Endothelial cell of umbilical vein (primary cell): ENCODE results near the gene MUC4. TPM values are rescaled to one million over a fixed set of nuclear protein-coding genes. Genes with fewer than 3 reads are reported as not detected.

Experiments used
- BruUV-seq: library from RNA; stranded (reverse); fragments of 400-500 nt; replicated peaks from 2 replicates; lab custom pipeline; 2021; lab: Mats Ljungman, UMichigan
- CTCF ChIA-PET: fragments of 300-600, 350-600 bp; sonication (Branson Sonifier 250); formaldehyde crosslinking; loops from one replicate; lab custom pipeline; 2021; ENCODE audit warnings: antibody characterized with exemption, inconsistent platforms; lab: Charles Lee
- POLR2A ChIA-PET: fragments of 300-600, 350-600 bp; sonication (Branson Sonifier 250); formaldehyde crosslinking; loops from one replicate; lab custom pipeline; 2021; ENCODE audit warnings: antibody characterized with exemption, inconsistent platforms; lab: Charles Lee
- DNase-seq: peaks from one replicate; pipeline ENCODE4 v3.0.0-alpha.2; 2011; ENCODE audit warnings: low read depth, low spot score
- FAIRE-seq: peaks from 2 replicates; lab custom pipeline; 2011; peaks lifted over from hg19 to GRCh38; lab: Jason Lieb, UNC
- H2AFZ ChIP-seq: 2 replicates; pipeline ENCODE4 v1.6.0; 2012; ENCODE audit warnings: low read depth, low read length, control low read depth, inconsistent platforms
- H3K27ac ChIP-seq: 2 replicates; pipeline ENCODE4 v1.5.1; 2011; ENCODE audit warnings: low read depth, mild to moderate bottlenecking, control low read depth, low read length, moderate library complexity; ENCODE audit not compliant: insufficient read depth
- H3K27me3 ChIP-seq, 2 experiments: 2 replicates each; pipeline versions ENCODE4 v1.6.0 to v1.6.1; 2011; ENCODE audit warnings: low read length in 2 of 2, mixed read lengths in 1 of 2; ENCODE audit not compliant: control insufficient read depth in 2 of 2, insufficient read depth in 2 of 2
- H3K36me3 ChIP-seq, 2 experiments: 2 replicates in 1 of 2; 3 replicates in 1 of 2; pipeline ENCODE4 v1.5.1; 2011; ENCODE audit warnings: low read length in 2 of 2, mild to moderate bottlenecking in 1 of 2, moderate library complexity in 1 of 2; ENCODE audit not compliant: control insufficient read depth in 2 of 2, insufficient read depth in 2 of 2; ENCODE audit errors: extremely low read depth in 1 of 2
- H3K4me1 ChIP-seq: 3 replicates; pipeline ENCODE4 v1.5.1; 2011; ENCODE audit warnings: mild to moderate bottlenecking, low read length; ENCODE audit not compliant: control insufficient read depth, insufficient read depth; ENCODE audit errors: extremely low read depth
- H3K4me2 ChIP-seq: 2 replicates; pipeline ENCODE4 v1.6.1; 2011; ENCODE audit warnings: low read length, control low read depth, mixed read lengths; ENCODE audit not compliant: insufficient read depth
- H3K4me3 ChIP-seq, 3 experiments: fragments of 200-600 bp in 1 of 3; sonication (generic), shearing (Covaris generic) in 1 of 3; replicated peaks in 1 of 3; 2 replicates each; pipeline ENCODE4 v1.5.1; 2011 to 2016; ENCODE audit warnings: control low read depth in 3 of 3, low read length in 3 of 3, mild to moderate bottlenecking in 2 of 3, inconsistent platforms in 1 of 3, low read depth in 1 of 3, moderate library complexity in 1 of 3; ENCODE audit not compliant: insufficient read depth in 1 of 3
- H3K79me2 ChIP-seq: 2 replicates; pipeline ENCODE4 v1.6.0; 2012; ENCODE audit warnings: low read length, inconsistent platforms; ENCODE audit not compliant: control insufficient read depth, insufficient read depth
- H3K9ac ChIP-seq: replicated peaks from 2 replicates; pipeline ENCODE3; 2011; ENCODE audit warnings: low read length, control low read depth; ENCODE audit not compliant: insufficient read depth; ENCODE audit errors: extremely low read depth
- H3K9me1 ChIP-seq: replicated peaks from 3 replicates; pipeline ENCODE4 v1.6.0; 2011; ENCODE audit warnings: mild to moderate bottlenecking, low read length; ENCODE audit not compliant: control insufficient read depth, insufficient read depth; ENCODE audit errors: extremely low read depth
- H3K9me3 ChIP-seq: replicated peaks from 2 replicates; pipeline ENCODE4 v1.5.1; 2012; ENCODE audit warnings: low read length, inconsistent platforms; ENCODE audit not compliant: control insufficient read depth, insufficient read depth
- H4K20me1 ChIP-seq: replicated peaks from 2 replicates; pipeline ENCODE3; 2011; ENCODE audit warnings: mild to moderate bottlenecking, low read length; ENCODE audit not compliant: control insufficient read depth, insufficient read depth; ENCODE audit errors: extremely low read depth
- EZH2 ChIP-seq: IDR thresholded peaks from 2 replicates; pipeline ENCODE4 v1.6.1; 2012; ENCODE audit warnings: borderline replicate concordance, low read depth, mild to moderate bottlenecking, moderate library complexity, low read length, inconsistent platforms; ENCODE audit not compliant: severe bottlenecking
- FOS ChIP-seq: IDR thresholded peaks from 2 replicates; pipeline ENCODE4 v1.6.1; 2011; ENCODE audit warnings: mild to moderate bottlenecking, low read length, moderate library complexity, borderline replicate concordance; ENCODE audit not compliant: insufficient read depth
- GATA2 ChIP-seq: IDR thresholded peaks from 2 replicates; pipeline ENCODE4 v1.7.0; 2011; ENCODE audit warnings: low read depth, mild to moderate bottlenecking, moderate library complexity, mixed read lengths, low read length; ENCODE audit not compliant: insufficient read length, insufficient read depth
- JUN ChIP-seq: IDR thresholded peaks from 2 replicates; pipeline ENCODE4 v1.6.1; 2011; ENCODE audit warnings: borderline replicate concordance, low read depth; ENCODE audit not compliant: insufficient read length, insufficient read depth
- MAX ChIP-seq: IDR thresholded peaks from 2 replicates; pipeline ENCODE4 v1.6.1; 2011; ENCODE audit not compliant: insufficient read depth, insufficient read length
- POLR2AphosphoS5 ChIP-seq: IDR thresholded peaks from 2 replicates; pipeline ENCODE4 v1.6.1; 2012; ENCODE audit warnings: low read depth, mild to moderate bottlenecking, control low read depth, low read length, moderate library complexity; ENCODE audit not compliant: insufficient read depth
- dilution Hi-C: fragments of 300-500 bp; cut with MboI; formaldehyde crosslinking; loops from one replicate; pipeline ENCODE4 v1.15.0; 2019; ENCODE audit warnings: low sequenced_read_pairs; ENCODE audit not compliant: extremely low pct_ligation_motif_present
- intact Hi-C: fragments of 100-400 bp; cut with micrococcal nuclease; formaldehyde crosslinking; loops from one replicate; pipeline ENCODE4 v1.10.0; 2022
- polyA plus RNA-seq, 4 experiments: library from polyadenylated mRNA; depleted of rRNA in 3 of 4; stranded (reverse) in 3 of 4; unstranded in 1 of 4; fragments of >200 nt; gene quantifications; 2 replicates each; pipeline versions ENCODE4 v1.2.1 to v1.2.3, GENCODE V29; 2011 to 2012; ENCODE audit warnings: missing spikeins in 1 of 4
- total RNA-seq: library from RNA; stranded (reverse); gene quantifications from 2 replicates; pipeline ENCODE4 v1.2.3, GENCODE V29; 2021

Gene MUC4
- total and polyA plus RNA-seq, 2 donors (not counting 3 experiments of a cell fraction or from before 2014, with no cell fraction given) = 0.04 TPM; not detected in 1

GRCh38 chr3:195839260-195840010 lies 27.7 kb upstream of the MUC4 start:
- Histone ChIP-seq H4K20me1 (no peaks in the 10 kb centered on the region), H3K4me1 (no peaks in the 10 kb centered on the region), H3K9me1 (no peaks in the 10 kb centered on the region), H3K36me3 (no peaks in the 10 kb centered on the region), H3K9ac (no peak overlapping the region), H3K4me2 (no peak overlapping the region), H3K27me3 (peaks cover 2 to 11% of the 10 kb centered on the region in 2 experiments), H3K4me3 (no peak overlapping the region), H3K79me2 (no peaks in the 10 kb centered on the region), H3K9me3 (no peaks in the 10 kb centered on the region), H3K27ac (no peak overlapping the region), H2AFZ (no peak overlapping the region)
- POLR2A ChIA-PET = no interaction called here
- intact Hi-C loops = no loop called here
- TF ChIP-seq EZH2 (no peak), MAX (no peak), GATA2 (no peak), FOS (no peak), JUN (no peak), POLR2AphosphoS5 (no peak)
- CTCF ChIA-PET = interaction anchor here (0.6 to 3.9 kb wide), 4 partner anchors 10 to 237 kb away, joined by 3 to 25 read pairs (median 4); no protein-coding TSS in a partner anchor
- dilution Hi-C loops = no loop called here
- FAIRE-seq (no peak), DNase-seq (no peak)
- no TSS peak for BruUV-seq
